MCF 10A (cell line): ENCODE data around the gene SCUBE2. TPM values are rescaled to one million over a fixed set of nuclear protein-coding genes. Genes with fewer than 3 reads are reported as not detected.
"Not testable (repeated sequence)": the region's sequence is repeated elsewhere in the genome, so short reads cannot be mapped to it uniquely, and the experiment has no call there.

Experiments used
- BruUV-seq: library from RNA; stranded (reverse); fragments of 400-500 nt; replicated peaks from 2 replicates; lab custom pipeline; 2021; lab: Mats Ljungman, UMichigan
- CTCF ChIA-PET: fragments of 300-600 bp; sonication (Branson Sonifier 250); formaldehyde crosslinking; extraction: SDS; loops from one replicate; lab custom pipeline; 2021; ENCODE audit warnings: antibody characterized with exemption, inconsistent platforms; lab: Yijun Ruan, JAX
- POLR2A ChIA-PET: fragments of 300-600, 350-650 bp; sonication (Branson Sonifier 250); formaldehyde crosslinking; extraction: SDS; loops from one replicate; lab custom pipeline; 2020; ENCODE audit warnings: antibody characterized with exemption, inconsistent platforms; lab: Yijun Ruan, JAX
- DNase-seq: peaks from one replicate; pipeline ENCODE4 v3.0.0-alpha.2; 2018; ENCODE audit not compliant: unreplicated experiment
- H3K27ac Mint-ChIP-seq: one replicate; pipeline ENCODE4 v1.8.0; 2022; ENCODE audit warnings: mild to moderate bottlenecking, low read depth, mixed read lengths; ENCODE audit not compliant: unreplicated experiment
- H3K27me3 Mint-ChIP-seq: one replicate; pipeline ENCODE4 v1.8.0; 2022; ENCODE audit warnings: mixed read lengths; ENCODE audit not compliant: insufficient read depth, unreplicated experiment
- H3K36me3 Mint-ChIP-seq: one replicate; pipeline ENCODE4 v1.8.0; 2022; ENCODE audit warnings: mild to moderate bottlenecking, moderate library complexity, mixed read lengths; ENCODE audit not compliant: insufficient read depth, unreplicated experiment
- H3K4me1 Mint-ChIP-seq: one replicate; pipeline ENCODE4 v1.8.0; 2022; ENCODE audit warnings: mixed read lengths; ENCODE audit not compliant: insufficient read depth, unreplicated experiment
- H3K4me3 Mint-ChIP-seq: one replicate; pipeline ENCODE4 v1.8.0; 2022; ENCODE audit warnings: mild to moderate bottlenecking, moderate library complexity, mixed read lengths; ENCODE audit not compliant: unreplicated experiment
- H3K9me3 Mint-ChIP-seq: one replicate; pipeline ENCODE4 v1.8.0; 2022; ENCODE audit warnings: mixed read lengths; ENCODE audit not compliant: unreplicated experiment
- intact Hi-C: fragments of 100-400 bp; cut with micrococcal nuclease; formaldehyde crosslinking; loops from 2 replicates; pipeline ENCODE4 v1.14.1; 2022
- total RNA-seq: library from RNA; stranded (reverse); gene quantifications from 2 replicates; pipeline ENCODE4 v1.2.3, GENCODE V29; 2022
- TF ChIP-seq, protein P1 (sequence below): fragments of 200-600 bp; IDR thresholded peaks from one replicate; pipeline ENCODE4 v1.8.0; 2022; ENCODE audit warnings: antibody characterized with exemption, mild to moderate bottlenecking; ENCODE audit not compliant: unreplicated experiment

SCUBE2 gene
- total RNA-seq, 1 experiment from 2014 or later = 0.93 TPM

DNA sequence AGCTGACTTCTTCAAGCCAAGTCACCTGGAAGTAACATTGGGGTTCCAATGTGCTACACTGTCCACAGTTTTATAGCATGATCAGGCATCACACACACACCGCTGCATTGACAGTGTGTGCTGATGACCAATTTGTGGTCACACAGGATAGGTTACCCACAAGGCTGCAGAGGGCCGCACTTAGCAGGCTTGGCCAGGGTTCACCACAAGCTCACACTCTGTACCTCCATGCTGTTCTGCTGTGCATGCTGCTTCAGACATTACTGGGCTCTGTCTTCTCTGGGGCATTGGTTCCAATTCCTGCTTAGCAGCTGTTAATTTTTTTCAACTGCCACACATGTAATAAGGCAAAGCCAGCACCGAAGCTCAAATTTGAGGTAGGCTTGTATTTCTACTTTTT lies 76.6 kb downstream of the SCUBE2 start:
- no peak overlapping the region for H3K27ac Mint-ChIP-seq
- H3K4me3 Mint-ChIP-seq = no peak overlapping the region
- no peaks in the 10 kb centered on the region for H3K36me3 Mint-ChIP-seq
- DNase-seq = no peak
- ChIA-PET POLR2A (interaction anchor here (0.7 to 1.6 kb wide), 4 partner anchors 17 to 249 kb away, joined by 3 to 12 read pairs (median 4); no protein-coding TSS in a partner anchor), CTCF (interaction anchor here (0.6 to 9.4 kb wide), 29 partner anchors 8 to 912 kb away, joined by 3 to 201 read pairs (median 6); no protein-coding TSS in a partner anchor)
- H3K4me1 Mint-ChIP-seq = no peaks in the 10 kb centered on the region
- no TSS peak for BruUV-seq
- H3K9me3 Mint-ChIP-seq = peaks cover 5% of the 10 kb centered on the region
- no peaks in the 10 kb centered on the region for H3K27me3 Mint-ChIP-seq
- intact Hi-C loops = loop anchor here (1.0 to 10.0 kb wide), 3 partner anchors 122 to 491 kb away; partner anchors contain the start of gene DENND5A
- TF ChIP-seq, protein P1, sequence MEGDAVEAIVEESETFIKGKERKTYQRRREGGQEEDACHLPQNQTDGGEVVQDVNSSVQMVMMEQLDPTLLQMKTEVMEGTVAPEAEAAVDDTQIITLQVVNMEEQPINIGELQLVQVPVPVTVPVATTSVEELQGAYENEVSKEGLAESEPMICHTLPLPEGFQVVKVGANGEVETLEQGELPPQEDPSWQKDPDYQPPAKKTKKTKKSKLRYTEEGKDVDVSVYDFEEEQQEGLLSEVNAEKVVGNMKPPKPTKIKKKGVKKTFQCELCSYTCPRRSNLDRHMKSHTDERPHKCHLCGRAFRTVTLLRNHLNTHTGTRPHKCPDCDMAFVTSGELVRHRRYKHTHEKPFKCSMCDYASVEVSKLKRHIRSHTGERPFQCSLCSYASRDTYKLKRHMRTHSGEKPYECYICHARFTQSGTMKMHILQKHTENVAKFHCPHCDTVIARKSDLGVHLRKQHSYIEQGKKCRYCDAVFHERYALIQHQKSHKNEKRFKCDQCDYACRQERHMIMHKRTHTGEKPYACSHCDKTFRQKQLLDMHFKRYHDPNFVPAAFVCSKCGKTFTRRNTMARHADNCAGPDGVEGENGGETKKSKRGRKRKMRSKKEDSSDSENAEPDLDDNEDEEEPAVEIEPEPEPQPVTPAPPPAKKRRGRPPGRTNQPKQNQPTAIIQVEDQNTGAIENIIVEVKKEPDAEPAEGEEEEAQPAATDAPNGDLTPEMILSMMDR = no peak

DNA sequence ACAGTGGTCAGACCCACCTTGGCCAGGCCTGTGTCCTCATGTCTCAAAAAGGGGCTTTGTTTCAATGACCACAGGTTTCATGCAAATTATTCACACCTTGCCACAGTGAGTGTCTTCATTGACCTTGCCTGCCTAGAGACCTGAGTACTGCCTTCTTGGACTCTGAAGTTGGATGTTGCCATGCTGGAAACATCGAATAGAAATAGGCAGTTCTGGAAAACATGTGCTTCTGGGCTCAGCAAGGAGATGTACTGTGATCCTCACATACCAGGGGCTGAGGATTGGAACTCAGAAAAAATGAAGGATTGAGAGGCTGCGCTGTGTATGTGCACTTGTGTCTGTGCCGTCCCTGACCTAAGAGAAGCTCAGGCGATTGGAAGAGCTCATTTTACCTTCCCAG lies 78.0 kb downstream of the SCUBE2 start:
- intact Hi-C loops = loop anchor here (10.0 kb wide), 1 partner anchor 251 kb away; the partner anchor contains the start of gene DENND5A
- H3K4me3 Mint-ChIP-seq = no peak overlapping the region
- CTCF ChIA-PET = interaction anchor here (0.5 to 9.4 kb wide), 10 partner anchors 11 to 126 kb away, joined by 3 to 201 read pairs (median 4); no protein-coding TSS in a partner anchor
- no peak for DNase-seq
- POLR2A ChIA-PET = interaction anchor here (0.6 to 1.4 kb wide), 2 partner anchors 15 to 493 kb away, joined by 4 to 5 read pairs; no protein-coding TSS in a partner anchor
- H3K36me3 Mint-ChIP-seq = no peaks in the 10 kb centered on the region
- peaks cover 5% of the 10 kb centered on the region for H3K9me3 Mint-ChIP-seq
- no peak overlapping the region for H3K27ac Mint-ChIP-seq
- H3K27me3 Mint-ChIP-seq = no peaks in the 10 kb centered on the region
- TF ChIP-seq, protein P1 = no peak
- no peaks in the 10 kb centered on the region for H3K4me1 Mint-ChIP-seq
- no TSS peak for BruUV-seq

DNA sequence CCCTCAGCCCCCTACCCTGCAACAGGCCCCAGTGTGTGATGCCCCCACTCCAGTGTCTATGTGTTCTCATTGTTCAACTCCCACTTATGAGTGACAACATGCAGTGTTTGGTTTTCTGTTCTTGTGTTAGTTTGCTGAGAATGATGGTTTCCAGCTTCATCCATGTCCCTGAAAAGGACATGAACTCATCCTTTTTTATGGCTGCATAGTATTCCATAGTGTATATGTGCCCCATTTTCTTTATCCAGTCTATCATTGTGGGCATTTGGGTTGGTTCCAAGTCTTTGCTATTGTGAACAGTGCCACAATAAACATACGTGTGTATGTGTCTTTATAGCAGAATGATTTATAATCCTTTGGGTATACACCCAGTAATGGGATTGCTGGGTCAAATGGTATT lies 81.9 kb downstream of the SCUBE2 start:
- H3K27ac Mint-ChIP-seq, H3K4me3 Mint-ChIP-seq, DNase-seq, POLR2A ChIA-PET, intact Hi-C loops, BruUV-seq, H3K9me3 Mint-ChIP-seq, H3K36me3 Mint-ChIP-seq, H3K4me1 Mint-ChIP-seq, CTCF ChIA-PET: not testable (repeated sequence)
- H3K27me3 Mint-ChIP-seq = peaks cover 14% of the 10 kb centered on the region

DNA sequence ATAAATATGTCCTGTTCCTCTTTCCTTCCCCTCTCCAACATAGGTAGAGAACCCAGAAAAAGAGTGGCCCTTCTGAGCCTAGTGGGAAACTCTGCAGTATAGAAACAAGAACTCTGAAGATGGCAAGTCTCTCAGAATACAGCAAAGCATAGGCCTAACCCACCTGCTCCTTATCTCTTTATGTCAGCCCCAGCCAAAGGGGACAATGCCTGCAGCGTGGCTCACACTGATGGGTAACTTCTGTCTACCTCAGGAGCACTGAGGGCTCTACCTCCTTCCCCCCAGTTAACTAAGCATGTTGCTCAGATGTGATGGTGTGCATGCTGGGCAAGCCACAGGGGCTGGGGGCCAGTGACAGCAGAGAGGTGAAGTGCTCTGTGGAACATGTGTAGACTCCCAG lies 82.7 kb downstream of the SCUBE2 start:
- H3K4me1 Mint-ChIP-seq = no peaks in the 10 kb centered on the region
- no peak for DNase-seq
- H3K9me3 Mint-ChIP-seq = peaks cover 5% of the 10 kb centered on the region
- no peak overlapping the region for H3K27ac Mint-ChIP-seq
- peaks cover 14% of the 10 kb centered on the region for H3K27me3 Mint-ChIP-seq
- ChIA-PET POLR2A (no interaction called here), CTCF (interaction anchor here (3.8 kb wide), 1 partner anchor 7 kb away, joined by 39 read pairs; no protein-coding TSS in a partner anchor)
- BruUV-seq = no TSS peak
- intact Hi-C loops = no loop called here
- no peak overlapping the region for H3K4me3 Mint-ChIP-seq
- H3K36me3 Mint-ChIP-seq = no peaks in the 10 kb centered on the region
- TF ChIP-seq, protein P1 = no peak
